Mesenchymal stem cell (in vitro differentiated cells and primary cell): ENCODE data around the gene SRRM5.

Experiments
- DNase-seq: peaks from one replicate; pipeline ENCODE4 v3.0.0-alpha.2; 2013
- H2AFZ ChIP-seq: one replicate; pipeline ENCODE4 v1.6.1; 2013; ENCODE audit warnings: low read depth, mild to moderate bottlenecking, control low read depth, inconsistent platforms, low read length, moderate library complexity
- H2AK5ac ChIP-seq: 2 replicates; pipeline ENCODE4 v1.6.1; 2013; ENCODE audit warnings: low read length, moderate library complexity, mild to moderate bottlenecking, inconsistent platforms; ENCODE audit not compliant: severe bottlenecking
- H2BK120ac ChIP-seq: one replicate; pipeline ENCODE4 v1.6.1; 2013; ENCODE audit warnings: low read depth, mild to moderate bottlenecking, inconsistent platforms, low read length, moderate library complexity
- H2BK12ac ChIP-seq, 2 experiments: one replicate each; pipeline ENCODE4 v1.6.1; 2013; ENCODE audit warnings: inconsistent platforms in 2 of 2, low read length in 2 of 2, mild to moderate bottlenecking in 2 of 2, moderate library complexity in 2 of 2, control low read depth in 1 of 2
- H2BK15ac ChIP-seq: one replicate; pipeline ENCODE4 v1.6.1; 2013; ENCODE audit warnings: mild to moderate bottlenecking, low read depth, inconsistent platforms; ENCODE audit not compliant: poor library complexity, severe bottlenecking
- H2BK5ac ChIP-seq: 2 replicates; pipeline ENCODE4 v1.6.1; 2013; ENCODE audit warnings: low read depth, mild to moderate bottlenecking, low read length, control low read depth, inconsistent platforms; ENCODE audit not compliant: poor library complexity, severe bottlenecking
- H3K14ac ChIP-seq, 2 experiments: one replicate each; pipeline ENCODE4 v1.6.1; 2013; ENCODE audit warnings: inconsistent platforms in 2 of 2, low read length in 2 of 2, control low read depth in 1 of 2, mild to moderate bottlenecking in 1 of 2, moderate library complexity in 1 of 2
- H3K18ac ChIP-seq, 2 experiments: one replicate each; pipeline ENCODE4 v1.6.1; 2013; ENCODE audit warnings: inconsistent platforms in 2 of 2, low read length in 2 of 2, control low read depth in 1 of 2, low read depth in 1 of 2, mild to moderate bottlenecking in 1 of 2
- H3K23ac ChIP-seq, 2 experiments: one replicate each; pipeline ENCODE4 v1.6.1; 2013; ENCODE audit warnings: inconsistent platforms in 2 of 2, low read length in 2 of 2, mild to moderate bottlenecking in 2 of 2, moderate library complexity in 2 of 2, control low read depth in 1 of 2
- H3K27ac ChIP-seq: 2 replicates; pipeline ENCODE4 v1.5.1; 2013; ENCODE audit warnings: mild to moderate bottlenecking, moderate library complexity, low read length, control low read depth, inconsistent platforms; ENCODE audit not compliant: poor library complexity, severe bottlenecking
- H3K27me3 ChIP-seq, 2 experiments: 2 replicates each; pipeline versions ENCODE4 v1.6.1 to v1.7.0; 2013; ENCODE audit warnings: low read length in 2 of 2, mild to moderate bottlenecking in 2 of 2, moderate library complexity in 2 of 2, control low read depth in 1 of 2, inconsistent platforms in 1 of 2; ENCODE audit not compliant: control insufficient read depth in 1 of 2, insufficient read depth in 1 of 2
- H3K36me3 ChIP-seq, 2 experiments: 2 replicates each; pipeline versions ENCODE4 v1.6.1 to v1.7.0; 2013; ENCODE audit warnings: low read length in 2 of 2, control low read depth in 1 of 2, inconsistent platforms in 1 of 2, low read depth in 1 of 2, mild to moderate bottlenecking in 1 of 2; ENCODE audit not compliant: insufficient read depth in 2 of 2, control insufficient read depth in 1 of 2
- H3K4ac ChIP-seq, 2 experiments: one replicate each; pipeline ENCODE4 v1.6.1; 2013; ENCODE audit warnings: inconsistent platforms in 2 of 2, low read length in 2 of 2, mild to moderate bottlenecking in 2 of 2, moderate library complexity in 2 of 2, control low read depth in 1 of 2, low read depth in 1 of 2
- H3K4me1 ChIP-seq: 2 replicates; pipeline ENCODE4 v1.6.1; 2013; ENCODE audit warnings: low read depth, low read length, control low read depth; ENCODE audit not compliant: control insufficient read depth, insufficient read depth
- H3K4me2 ChIP-seq: 2 replicates; pipeline ENCODE4 v1.6.1; 2013; ENCODE audit warnings: low read length, mild to moderate bottlenecking, inconsistent platforms; ENCODE audit not compliant: poor library complexity, severe bottlenecking
- H3K4me3 ChIP-seq, 2 experiments: 2 replicates each; pipeline versions ENCODE4 v1.5.1 to v1.7.0; 2013; ENCODE audit warnings: low read length in 2 of 2, mild to moderate bottlenecking in 2 of 2, control low read depth in 1 of 2, low read depth in 1 of 2; ENCODE audit not compliant: insufficient read depth in 1 of 2
- H3K79me1 ChIP-seq: replicated peaks from 2 replicates; pipeline ENCODE4 v1.6.1; 2013; ENCODE audit warnings: mild to moderate bottlenecking, control low read depth, low read length, inconsistent platforms; ENCODE audit not compliant: poor library complexity, severe bottlenecking
- H3K9ac ChIP-seq: 2 replicates; pipeline ENCODE4 v1.7.0; 2013; ENCODE audit warnings: mild to moderate bottlenecking, low read length, moderate library complexity
- H3K9me3 ChIP-seq: 2 replicates; pipeline ENCODE4 v1.7.0; 2013; ENCODE audit warnings: mild to moderate bottlenecking, low read length; ENCODE audit not compliant: control insufficient read depth
- H4K8ac ChIP-seq: one replicate; pipeline ENCODE4 v1.6.1; 2013; ENCODE audit warnings: inconsistent platforms, mild to moderate bottlenecking, low read length, moderate library complexity
- H4K91ac ChIP-seq: one replicate; pipeline ENCODE4 v1.6.1; 2013; ENCODE audit warnings: mild to moderate bottlenecking, low read length, inconsistent platforms
- WGBS: methylation state at CpG from one replicate; pipeline ENCODE4 v1.1.7; 2013; ENCODE audit warnings: mixed read lengths; 5-methylcytosine and 5-hydroxymethylcytosine counted together

Gene SRRM5

GRCh38 chr19:43656436-43656835 is 44.5 kb downstream of the SRRM5 start:
- no peak overlapping the region for H3K4me3 ChIP-seq
- H2BK12ac ChIP-seq: no peak overlapping the region
- H2BK120ac ChIP-seq: no peak overlapping the region
- H3K18ac ChIP-seq: no peak overlapping the region
- no peak for DNase-seq
- H3K27me3 ChIP-seq: no peaks in the 10 kb centered on the region
- no peak overlapping the region for H4K91ac ChIP-seq
- H3K9me3 ChIP-seq: peaks cover 4% of the 10 kb centered on the region
- H2AFZ ChIP-seq: no peak overlapping the region
- no peak overlapping the region for H3K27ac ChIP-seq
- H2BK5ac ChIP-seq: no peak overlapping the region
- no peak overlapping the region for H2AK5ac ChIP-seq
- no peak overlapping the region for H4K8ac ChIP-seq
- H3K9ac ChIP-seq: no peak overlapping the region
- peaks cover 79 to 95% of the 10 kb centered on the region in 2 experiments for H3K36me3 ChIP-seq
- no peak overlapping the region for H3K14ac ChIP-seq
- peaks cover 38% of the 10 kb centered on the region for H3K79me1 ChIP-seq
- H3K4ac ChIP-seq: no peak overlapping the region
- H3K23ac ChIP-seq: no peak overlapping the region
- H3K4me2 ChIP-seq: no peak overlapping the region
- 77% methylated on average over 6 of the region's 6 CpGs for WGBS
- H2BK15ac ChIP-seq: no peak overlapping the region
- peaks cover 2% of the 10 kb centered on the region for H3K4me1 ChIP-seq

DNA sequence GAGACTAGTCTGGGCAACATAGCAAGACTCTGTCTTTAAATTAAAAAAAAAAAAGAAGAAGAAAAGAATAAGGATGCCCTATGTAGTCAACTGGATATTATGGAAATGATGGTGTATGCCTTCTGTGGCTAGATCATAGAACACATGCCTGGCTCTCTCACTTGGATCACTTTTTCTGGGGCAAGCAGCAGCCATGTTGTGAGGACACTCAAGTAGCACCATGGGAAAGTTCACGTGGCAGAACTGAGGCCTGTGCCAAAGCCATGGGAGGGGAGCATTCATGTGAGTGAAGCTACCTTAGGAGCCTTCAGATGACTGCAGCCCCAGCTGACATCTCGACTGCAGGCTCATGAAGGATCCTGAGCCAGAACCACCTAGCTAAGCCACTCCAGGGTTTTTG is 46.1 kb downstream of the SRRM5 start:
- WGBS: 89% methylated on average over 2 of the region's 2 CpGs
- H3K4me2 ChIP-seq: no peak overlapping the region
- H3K27me3 ChIP-seq: no peaks in the 10 kb centered on the region
- no peak overlapping the region for H3K4me3 ChIP-seq
- H2BK5ac ChIP-seq: no peak overlapping the region
- no peak overlapping the region for H3K18ac ChIP-seq
- no peak overlapping the region for H3K14ac ChIP-seq
- no peak overlapping the region for H3K9ac ChIP-seq
- H3K4ac ChIP-seq: no peak overlapping the region
- no peak overlapping the region for H2BK12ac ChIP-seq
- H2BK15ac ChIP-seq: no peak overlapping the region
- peaks cover 37% of the 10 kb centered on the region for H3K79me1 ChIP-seq
- H3K27ac ChIP-seq: no peak overlapping the region
- no peak overlapping the region for H4K8ac ChIP-seq
- H3K23ac ChIP-seq: no peak overlapping the region
- no peak overlapping the region for H4K91ac ChIP-seq
- no peaks in the 10 kb centered on the region for H3K4me1 ChIP-seq
- H2AFZ ChIP-seq: no peak overlapping the region
- no peak for DNase-seq
- H3K36me3 ChIP-seq: peaks cover 77 to 93% of the 10 kb centered on the region in 2 experiments
- no peak overlapping the region for H2AK5ac ChIP-seq
- H2BK120ac ChIP-seq: no peak overlapping the region
- H3K9me3 ChIP-seq: peaks cover 4% of the 10 kb centered on the region

DNA sequence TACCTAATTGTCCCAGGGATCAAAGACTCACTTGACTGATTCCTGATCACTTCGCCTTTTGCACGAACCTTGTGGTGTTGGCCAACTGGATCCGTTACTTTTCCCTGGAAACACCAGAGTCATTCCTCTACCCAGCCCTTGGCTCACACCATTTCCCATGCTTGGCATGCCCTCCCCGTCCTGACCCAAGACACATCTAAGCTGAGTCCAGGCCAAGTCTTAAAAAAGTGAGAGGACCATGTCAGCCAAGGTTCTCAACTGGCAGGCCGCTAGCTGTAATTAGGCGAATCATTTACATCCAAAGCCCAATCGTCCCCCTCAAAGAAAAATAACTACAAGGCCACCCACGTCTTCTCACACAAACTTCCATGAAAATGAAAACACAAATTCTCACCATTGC is 46.6 kb downstream of the SRRM5 start:
- no peak overlapping the region for H2AK5ac ChIP-seq
- H3K27ac ChIP-seq: no peak overlapping the region
- H3K36me3 ChIP-seq: peaks cover 78 to 93% of the 10 kb centered on the region in 2 experiments
- H3K14ac ChIP-seq: no peak overlapping the region
- no peak overlapping the region for H3K9ac ChIP-seq
- no peak overlapping the region for H4K8ac ChIP-seq
- WGBS: 99% methylated on average over 8 of the region's 8 CpGs
- H3K27me3 ChIP-seq: no peaks in the 10 kb centered on the region
- H3K23ac ChIP-seq: no peak overlapping the region
- no peak overlapping the region for H3K4ac ChIP-seq
- H2BK15ac ChIP-seq: no peak overlapping the region
- H4K91ac ChIP-seq: no peak overlapping the region
- H3K9me3 ChIP-seq: peaks cover 4% of the 10 kb centered on the region
- no peak overlapping the region for H2AFZ ChIP-seq
- no peak overlapping the region for H3K4me3 ChIP-seq
- peaks cover 37% of the 10 kb centered on the region for H3K79me1 ChIP-seq
- no peak overlapping the region for H2BK12ac ChIP-seq
- no peak overlapping the region for H2BK5ac ChIP-seq
- H3K4me1 ChIP-seq: no peaks in the 10 kb centered on the region
- H2BK120ac ChIP-seq: no peak overlapping the region
- no peak overlapping the region for H3K4me2 ChIP-seq
- no peak overlapping the region for H3K18ac ChIP-seq
- DNase-seq: no peak

DNA sequence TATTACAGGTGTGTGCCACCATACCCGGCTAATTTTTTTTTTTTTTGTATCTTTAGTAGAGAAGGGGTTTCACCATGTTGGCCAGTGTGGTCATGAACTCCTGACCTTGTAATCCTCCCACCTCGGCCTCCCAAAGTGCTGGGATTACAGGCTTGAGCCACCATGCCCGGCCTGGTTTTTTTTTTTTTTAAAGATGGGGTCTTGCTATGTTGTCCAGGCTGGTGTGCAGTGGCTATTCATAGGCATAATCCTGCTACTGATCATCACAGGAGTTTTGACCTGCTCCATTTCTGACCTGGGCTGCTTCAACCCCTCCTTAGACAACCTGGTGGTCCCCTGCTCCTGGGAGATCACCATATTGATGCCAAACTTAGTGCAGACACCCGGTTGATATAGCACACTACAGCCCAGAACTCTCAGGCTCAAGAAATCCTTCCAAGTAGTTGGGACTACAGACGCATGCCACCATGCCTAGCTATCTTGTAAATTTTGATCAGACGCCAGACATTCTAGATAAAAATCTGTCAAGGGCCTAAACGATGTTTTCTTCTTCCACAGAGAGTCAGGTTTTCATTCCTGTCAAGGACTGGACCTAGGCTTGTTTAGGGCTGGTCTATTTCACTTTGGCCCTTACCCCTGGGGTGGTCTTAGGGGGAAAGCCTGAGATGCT is 48.5 kb downstream of the SRRM5 start:
- no peak overlapping the region for H3K14ac ChIP-seq
- no peaks in the 10 kb centered on the region for H3K4me1 ChIP-seq
- DNase-seq: no peak
- H3K4me3 ChIP-seq: no peak overlapping the region
- H3K18ac ChIP-seq: no peak overlapping the region
- H3K23ac ChIP-seq: no peak overlapping the region
- H2BK12ac ChIP-seq: no peak overlapping the region
- no peak overlapping the region for H2BK5ac ChIP-seq
- no peak overlapping the region for H3K4ac ChIP-seq
- no peak overlapping the region for H4K91ac ChIP-seq
- H4K8ac ChIP-seq: no peak overlapping the region
- H3K4me2 ChIP-seq: no peak overlapping the region
- no peak overlapping the region for H2BK120ac ChIP-seq
- WGBS: 99% methylated on average over 6 of the region's 7 CpGs
- peaks cover 4% of the 10 kb centered on the region for H3K9me3 ChIP-seq
- no peak overlapping the region for H2AFZ ChIP-seq
- no peak overlapping the region for H3K27ac ChIP-seq
- no peaks in the 10 kb centered on the region for H3K27me3 ChIP-seq
- peaks cover 77 to 94% of the 10 kb centered on the region in 2 experiments for H3K36me3 ChIP-seq
- H2BK15ac ChIP-seq: no peak overlapping the region
- H3K9ac ChIP-seq: no peak overlapping the region
- H2AK5ac ChIP-seq: no peak overlapping the region
- peaks cover 43% of the 10 kb centered on the region for H3K79me1 ChIP-seq
